ENCODE results near the gene IPPK. TPM values are rescaled to one million over a fixed set of nuclear protein-coding genes. Genes with fewer than 3 reads are reported as not detected.

Gene IPPK, protein sequence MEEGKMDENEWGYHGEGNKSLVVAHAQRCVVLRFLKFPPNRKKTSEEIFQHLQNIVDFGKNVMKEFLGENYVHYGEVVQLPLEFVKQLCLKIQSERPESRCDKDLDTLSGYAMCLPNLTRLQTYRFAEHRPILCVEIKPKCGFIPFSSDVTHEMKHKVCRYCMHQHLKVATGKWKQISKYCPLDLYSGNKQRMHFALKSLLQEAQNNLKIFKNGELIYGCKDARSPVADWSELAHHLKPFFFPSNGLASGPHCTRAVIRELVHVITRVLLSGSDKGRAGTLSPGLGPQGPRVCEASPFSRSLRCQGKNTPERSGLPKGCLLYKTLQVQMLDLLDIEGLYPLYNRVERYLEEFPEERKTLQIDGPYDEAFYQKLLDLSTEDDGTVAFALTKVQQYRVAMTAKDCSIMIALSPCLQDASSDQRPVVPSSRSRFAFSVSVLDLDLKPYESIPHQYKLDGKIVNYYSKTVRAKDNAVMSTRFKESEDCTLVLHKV
- 8.7 to 9.3 TPM (median 8.9 TPM) in 3 replicates for total RNA-seq
- long read RNA-seq, full-length matches to known transcripts: 7 of 13 reads
- long read RNA-seq, partial matches to known transcripts: 0 of 13 reads
- long read RNA-seq, other reads (novel, unspliced or antisense): 6 of 13 reads

DNA sequence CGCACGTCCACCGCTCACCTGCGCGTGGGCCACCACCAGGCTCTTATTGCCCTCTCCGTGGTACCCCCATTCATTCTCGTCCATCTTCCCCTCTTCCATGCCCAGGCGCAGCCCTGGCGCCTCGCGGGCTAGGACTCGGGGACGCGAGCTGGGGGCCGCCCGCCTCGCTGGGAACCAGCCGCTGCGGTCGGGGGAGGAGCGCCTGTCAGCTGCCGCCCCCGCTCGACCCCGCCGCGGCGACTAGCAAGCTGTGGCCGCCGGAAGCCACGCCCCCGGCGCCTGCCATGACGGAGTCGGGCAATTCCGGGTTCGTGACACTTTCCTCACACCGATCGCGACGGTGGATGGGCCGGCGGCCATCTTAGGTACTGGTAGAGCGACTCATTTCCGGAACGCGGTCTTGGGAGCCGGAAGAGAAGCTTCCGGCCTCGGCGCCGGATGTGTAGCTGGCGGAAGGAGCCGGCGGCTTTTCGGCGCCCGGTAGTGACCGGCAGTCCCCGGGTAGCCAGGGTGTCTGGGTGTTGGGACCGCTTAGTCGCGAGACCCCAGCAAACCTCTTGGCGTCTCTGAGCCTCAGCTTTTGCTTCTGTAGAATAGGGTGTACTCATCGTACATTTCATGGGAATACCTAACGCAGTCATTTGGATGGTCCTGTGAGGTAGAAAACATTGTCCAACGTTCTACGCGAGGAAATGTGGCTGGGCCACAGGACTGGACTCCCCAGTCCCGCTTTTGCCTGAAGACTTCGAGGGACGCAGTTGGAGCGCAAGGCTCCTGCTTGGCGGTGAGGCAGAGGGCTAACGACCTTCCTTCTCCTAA, at the start of gene IPPK:
TSS of gene IPPK (minus strand) at position 242 of the 819 bp plus-strand sequence. CDS start at position 99, 143 bp downstream.
- Mint-ChIP-seq H3K4me1 (ENCODE audit: low read depth) (peaks cover 45% of the 10 kb centered on the region), H3K9me3 (ENCODE audit: low read depth) (no peaks in the 10 kb centered on the region), H3K4me3 (ENCODE audit: unreplicated experiment) (peak within 1 kb of the TSS; percentile 90), H3K36me3 (ENCODE audit: low read depth) (peaks cover 6% of the 10 kb centered on the region), H3K27me3 (ENCODE audit: low read depth) (no peaks in the 10 kb centered on the region), H3K27ac (ENCODE audit: unreplicated experiment) (peak within 1 kb of the TSS; percentile 96)
- DNase-seq (ENCODE audit: low spot score): peak; percentile 99
- no peak for TF ChIP-seq CTCF (IDR thresholded peaks at IDR 0.05)

DNA sequence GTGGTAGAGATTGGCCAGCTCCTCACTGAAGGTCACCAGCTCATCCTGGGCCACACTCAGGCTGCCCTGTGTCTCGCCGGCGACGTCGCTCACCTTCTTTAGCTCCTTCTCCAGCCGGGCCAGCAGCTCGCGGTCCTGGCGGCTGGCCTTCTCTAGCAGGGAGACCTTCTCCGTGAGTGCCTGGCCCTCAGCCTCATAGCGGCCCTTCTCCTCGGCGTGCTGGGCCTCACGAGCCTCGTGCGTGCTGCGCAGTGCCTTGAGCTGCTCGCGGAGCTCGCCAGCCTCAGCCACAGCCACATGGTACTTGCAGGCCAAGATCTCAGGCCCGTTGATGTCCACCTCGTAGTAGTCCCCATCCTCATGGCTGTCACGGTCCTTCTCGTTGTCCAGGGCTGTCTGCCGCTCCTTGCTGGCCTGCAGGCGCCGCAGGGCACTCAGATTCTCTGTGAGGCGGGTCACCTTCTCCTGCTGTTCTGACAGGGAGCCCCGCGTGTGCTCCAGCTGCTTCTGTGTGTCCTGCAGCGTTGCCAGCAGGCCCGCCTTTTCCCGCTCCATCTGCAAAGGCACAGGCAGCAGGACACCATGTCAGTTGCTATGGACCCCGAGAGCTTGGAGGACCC, 49.2 kb upstream of the IPPK start:
- no peak for DNase-seq (ENCODE audit: low spot score)
- Mint-ChIP-seq H3K9me3 (ENCODE audit: low read depth) (no peaks in the 10 kb centered on the region), H3K4me3 (ENCODE audit: unreplicated experiment) (no peak overlapping the region), H3K27me3 (ENCODE audit: low read depth) (no peaks in the 10 kb centered on the region), H3K4me1 (ENCODE audit: low read depth) (peaks cover 3% of the 10 kb centered on the region), H3K36me3 (ENCODE audit: low read depth) (peaks cover 28% of the 10 kb centered on the region), H3K27ac (ENCODE audit: unreplicated experiment) (no peak overlapping the region)
- no peak for TF ChIP-seq CTCF (IDR thresholded peaks at IDR 0.05)

GRCh38 chr9:92718086-92719001, 48.4 kb upstream of the IPPK start:
- Mint-ChIP-seq H3K9me3 (ENCODE audit: low read depth) (no peaks in the 10 kb centered on the region), H3K4me1 (ENCODE audit: low read depth) (no peaks in the 10 kb centered on the region), H3K27ac (ENCODE audit: unreplicated experiment) (no peak overlapping the region), H3K36me3 (ENCODE audit: low read depth) (peaks cover 31% of the 10 kb centered on the region), H3K27me3 (ENCODE audit: low read depth) (no peaks in the 10 kb centered on the region), H3K4me3 (ENCODE audit: unreplicated experiment) (no peak overlapping the region)
- TF ChIP-seq CTCF (IDR thresholded peaks at IDR 0.05): no peak
- peak; percentile 92 for DNase-seq (ENCODE audit: low spot score)

DNA sequence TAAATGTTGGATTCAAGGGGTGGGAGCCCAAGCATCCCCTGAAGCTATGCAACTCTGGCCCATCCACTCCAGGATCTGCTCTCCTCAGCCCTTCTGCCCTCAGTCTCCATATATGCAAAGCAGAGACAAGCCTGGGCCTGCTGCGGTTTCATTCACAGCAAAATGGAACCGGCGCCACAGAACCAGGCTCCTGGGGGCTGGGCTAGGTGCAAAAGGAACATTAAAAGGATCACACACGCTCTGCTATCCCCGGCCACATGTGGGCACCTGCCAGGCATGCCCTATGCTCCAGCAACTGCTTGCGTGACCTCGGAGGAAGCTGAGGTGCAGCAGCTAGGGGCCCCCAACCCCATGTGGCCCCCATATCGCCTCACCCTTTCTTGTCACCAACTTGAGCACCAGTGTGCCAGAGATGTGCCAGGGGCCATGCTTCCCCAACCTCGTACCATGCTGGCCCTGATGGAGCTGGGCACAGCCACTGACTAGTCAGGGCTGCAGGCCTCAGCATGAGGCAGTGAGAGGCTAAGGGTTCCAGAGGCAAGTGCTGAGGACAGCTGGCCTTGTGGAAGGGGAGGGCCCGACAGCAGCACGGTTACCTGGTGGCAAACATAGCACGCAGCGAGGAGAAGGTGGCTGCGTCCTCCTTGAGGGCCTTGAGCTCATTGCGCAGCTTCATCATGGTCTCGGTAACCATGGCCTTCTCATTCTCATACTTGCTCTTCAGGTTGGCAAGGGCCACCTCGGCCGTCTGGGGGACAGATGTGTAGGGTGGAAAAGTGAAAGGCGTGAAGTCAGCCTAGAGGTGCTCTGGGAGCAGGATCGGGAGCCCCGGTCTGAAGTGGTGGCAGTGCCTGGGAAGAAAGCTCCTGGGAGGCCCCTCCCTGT, 47.5 kb upstream of the IPPK start:
- Mint-ChIP-seq H3K9me3 (ENCODE audit: low read depth) (no peaks in the 10 kb centered on the region), H3K36me3 (ENCODE audit: low read depth) (peaks cover 34% of the 10 kb centered on the region), H3K4me1 (ENCODE audit: low read depth) (no peaks in the 10 kb centered on the region), H3K27me3 (ENCODE audit: low read depth) (no peaks in the 10 kb centered on the region), H3K27ac (ENCODE audit: unreplicated experiment) (no peak overlapping the region), H3K4me3 (ENCODE audit: unreplicated experiment) (no peak overlapping the region)
- DNase-seq (ENCODE audit: low spot score): no peak
- no peak for TF ChIP-seq CTCF (IDR thresholded peaks at IDR 0.05)

All from chondrocyte (in vitro differentiated cells).